ENCODE results near the gene MED13L. TPM values are rescaled to one million over a fixed set of nuclear protein-coding genes. Genes with fewer than 3 reads are reported as not detected.

The MED13L gene
- polyA plus RNA-seq, 1 of the 3 experiments (the other 2 are of a cell fraction) = 17.1 TPM

- no peak overlapping the region for H3K9ac ChIP-seq
- H3K79me2 ChIP-seq (ENCODE audit: insufficient read depth) = peaks cover 99% of the 10 kb centered on the region
- peaks cover 0 to 9% of the 10 kb centered on the region in 2 experiments for H3K36me3 ChIP-seq (replicated peaks in 1 of 2; ENCODE audit: control insufficient read depth in 1 of 2, insufficient read depth in 2 of 2, low read length in 1 of 2)
- no peak overlapping the region for H3K4me3 ChIP-seq (ENCODE audit: low read depth in 2 of 2, low read length in 1 of 2)
- H3K27me3 ChIP-seq (ENCODE audit: insufficient read depth) = no peaks in the 10 kb centered on the region
- TF ChIP-seq SIN3A (IDR thresholded peaks at IDR 0.05; ENCODE audit: borderline replicate concordance, low read depth, low read length) = no peak
- TF ChIP-seq MEF2A (IDR thresholded peaks at IDR 0.05; ENCODE audit: borderline replicate concordance, low read depth) = no peak
- no peak overlapping the region for H2AFZ ChIP-seq (ENCODE audit: low read depth)
- H3K4me1 ChIP-seq (ENCODE audit: control insufficient read depth in 1 of 2, insufficient read depth in 2 of 2, low read depth in 1 of 2, low read length in 1 of 2) = peaks cover 5 to 33% of the 10 kb centered on the region in 2 experiments; a peak in 3 of 4 replicates
- CTCF ChIA-PET = interaction anchor here (4.3 kb wide), 1 partner anchor 7 kb away, joined by 29 read pairs; no protein-coding TSS in a partner anchor
- no peaks in the 10 kb centered on the region for H3K9me3 ChIP-seq
- H3K27ac ChIP-seq (ENCODE audit: low read depth in 2 of 2, low read length in 1 of 2) = no peak overlapping the region
- H3K9me2 ChIP-seq = no peaks in the 10 kb centered on the region
- POLR2A ChIA-PET = no interaction called here
- peaks cover 10% of the 10 kb centered on the region for H3F3A ChIP-seq (replicated peaks; ENCODE audit: insufficient read depth)
- H3K4me2 ChIP-seq = no peak overlapping the region
- peaks cover 98% of the 10 kb centered on the region for H4K20me1 ChIP-seq (ENCODE audit: insufficient read depth)
- WGBS (ENCODE audit: low lambda C conversion rate) = 57% methylated on average over 2 of the region's 2 CpGs
- no peak for DNase-seq
Measured at GRCh38 chr12:116244001-116244400, 33.5 kb downstream of the MED13L start.

GRCh38 chr12:116242740-116243139 lies 34.8 kb downstream of the MED13L start:
- Histone ChIP-seq H3K4me3 (ENCODE audit: low read depth in 2 of 2, low read length in 1 of 2) (no peak overlapping the region), H3K9ac (no peak overlapping the region), H3K27ac (ENCODE audit: low read depth in 2 of 2, low read length in 1 of 2) (no peak overlapping the region), H3K36me3 (replicated peaks in 1 of 2; ENCODE audit: control insufficient read depth in 1 of 2, insufficient read depth in 2 of 2, low read length in 1 of 2) (peaks cover 0 to 9% of the 10 kb centered on the region in 2 experiments), H3K9me2 (no peaks in the 10 kb centered on the region), H2AFZ (ENCODE audit: low read depth) (no peak overlapping the region), H3K27me3 (ENCODE audit: insufficient read depth) (no peaks in the 10 kb centered on the region), H3K4me1 (ENCODE audit: control insufficient read depth in 1 of 2, insufficient read depth in 2 of 2, low read depth in 1 of 2, low read length in 1 of 2) (peaks cover 5 to 40% of the 10 kb centered on the region in 2 experiments; a peak in 3 of 4 replicates), H3K79me2 (ENCODE audit: insufficient read depth) (peaks cover 99% of the 10 kb centered on the region), H3K9me3 (no peaks in the 10 kb centered on the region), H4K20me1 (ENCODE audit: insufficient read depth) (peaks cover 98% of the 10 kb centered on the region), H3K4me2 (no peak overlapping the region), H3F3A (replicated peaks; ENCODE audit: insufficient read depth) (peaks cover 13% of the 10 kb centered on the region)
- DNase-seq = no peak
- ChIA-PET POLR2A (no interaction called here), CTCF (interaction anchor here (1.4 to 2.1 kb wide), 2 partner anchors 102 to 227 kb away, joined by 4 to 9 read pairs; no protein-coding TSS in a partner anchor)
- WGBS (ENCODE audit: low lambda C conversion rate) = 97% methylated on average over 1 of the region's 1 CpG
- no peak for TF ChIP-seq ELF1 (IDR thresholded peaks at IDR 0.05)
- TF ChIP-seq FOXM1 (IDR thresholded peaks at IDR 0.05; ENCODE audit: low read depth) = no peak
- no peak for TF ChIP-seq SMC3 (IDR thresholded peaks at IDR 0.05; ENCODE audit: low read depth, low read length)
- no peak for TF ChIP-seq USF2 (IDR thresholded peaks at IDR 0.05; ENCODE audit: borderline replicate concordance, low read depth, low read length)
- no peak for TF ChIP-seq FOSL2 (IDR thresholded peaks at IDR 0.05; ENCODE audit: borderline replicate concordance, low read depth)
- TF ChIP-seq EZH2phosphoT487 (IDR thresholded peaks at IDR 0.05; ENCODE audit: borderline replicate concordance, low read depth) = no peak
- no peak for TF ChIP-seq IRF3 (IDR thresholded peaks at IDR 0.05; ENCODE audit: low read depth, low read length)
- no peak for TF ChIP-seq EP300 (IDR thresholded peaks at IDR 0.05; ENCODE audit: borderline replicate concordance in 1 of 2, low read depth in 1 of 2, low read length in 1 of 2)
- TF ChIP-seq MEF2A (IDR thresholded peaks at IDR 0.05; ENCODE audit: borderline replicate concordance, low read depth) = no peak
- no peak for TF ChIP-seq RCOR1 (IDR thresholded peaks at IDR 0.05; ENCODE audit: low read length)
- no peak for TF ChIP-seq RXRA (IDR thresholded peaks at IDR 0.05; ENCODE audit: borderline replicate concordance, low read depth)
- no peak for TF ChIP-seq TEAD4 (IDR thresholded peaks at IDR 0.05; ENCODE audit: borderline replicate concordance, insufficient read depth)
- TF ChIP-seq TAF1 (IDR thresholded peaks at IDR 0.05; ENCODE audit: borderline replicate concordance, low read depth, low read length) = no peak
- TF ChIP-seq MAX (IDR thresholded peaks at IDR 0.05; ENCODE audit: low read depth) = no peak

Measured in SK-N-SH (cell line).